Left kidney (tissue), 2 donors: Measurements from ENCODE around the gene DNAH14. TPM values are rescaled to one million over a fixed set of nuclear protein-coding genes. Genes with fewer than 3 reads are reported as not detected.

Experiments used
- DNase-seq: peaks from one replicate; pipeline ENCODE4 v3.0.0-alpha.2; 2013
- polyA plus RNA-seq: library from polyadenylated mRNA; unstranded; fragments of 120-200 nt; gene quantifications from one replicate; pipeline ENCODE4 v1.2.1, GENCODE V29; 2013; ENCODE audit not compliant: insufficient read length

DNAH14 gene
- polyA plus RNA-seq, 1 donor: 22.4 TPM

GRCh38 chr1:225428881-225429455, 499.5 kb downstream of the DNAH14 start:
- DNase-seq: no peak

GRCh38 chr1:225430301-225430700, 500.8 kb downstream of the DNAH14 start:
- DNase-seq: no peak

GRCh38 chr1:225431081-225431863, 501.8 kb downstream of the DNAH14 start:
- no peak for DNase-seq

- DNase-seq: no peak
Observed at GRCh38 chr1:225434046-225434445, 504.6 kb downstream of the DNAH14 start.

GRCh38 chr1:225435076-225435475, 505.6 kb downstream of the DNAH14 start:
- DNase-seq: no peak

GRCh38 chr1:225435487-225435886, 506.0 kb downstream of the DNAH14 start:
- DNase-seq: no peak

- DNase-seq: no peak
Observed at GRCh38 chr1:225435957-225436392, 506.5 kb downstream of the DNAH14 start.

GRCh38 chr1:225437710-225438437, 508.4 kb downstream of the DNAH14 start:
- DNase-seq: no peak

GRCh38 chr1:225440380-225441221, 511.1 kb downstream of the DNAH14 start:
- no peak for DNase-seq

GRCh38 chr1:225441314-225442122, 512.0 kb downstream of the DNAH14 start:
- no peak for DNase-seq

GRCh38 chr1:225442123-225442505, 512.6 kb downstream of the DNAH14 start:
- DNase-seq: no peak

GRCh38 chr1:225445639-225446594, 516.4 kb downstream of the DNAH14 start:
- no peak for DNase-seq

- no peak for DNase-seq
Observed at GRCh38 chr1:225446595-225446960, 517.1 kb downstream of the DNAH14 start.

GRCh38 chr1:225446981-225447615, 517.6 kb downstream of the DNAH14 start:
- DNase-seq: no peak

GRCh38 chr1:225447650-225448089, 518.2 kb downstream of the DNAH14 start:
- no peak for DNase-seq

- no peak for DNase-seq
Observed at GRCh38 chr1:225448146-225448805, 518.8 kb downstream of the DNAH14 start.
